ENCODE results near the gene HIPK2. TPM values are rescaled to one million over a fixed set of nuclear protein-coding genes. Genes with fewer than 3 reads are reported as not detected.

HIPK2 gene
- total and polyA plus RNA-seq, 2 of the 4 experiments (the other 2 are of a cell fraction), result 22.0 to 27.1 TPM

DNA sequence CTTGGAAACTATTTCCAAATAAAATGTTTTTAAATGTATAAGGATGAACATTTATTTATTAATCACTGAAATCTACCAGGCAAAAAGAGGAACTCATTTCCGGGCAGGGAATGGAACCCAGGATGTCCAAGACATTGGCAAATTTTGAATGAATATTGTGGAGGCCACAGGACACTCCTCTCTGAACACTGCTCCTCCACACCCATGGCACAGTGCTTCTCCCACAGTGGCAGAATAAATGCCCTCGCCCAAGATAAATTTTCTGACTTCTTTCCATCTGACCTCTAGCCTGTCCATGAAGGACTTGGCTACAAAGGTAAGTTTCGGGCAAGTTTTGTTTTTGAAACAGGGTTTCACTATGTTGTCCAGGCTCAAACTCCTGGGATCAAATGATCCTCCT lies 39.0 kb downstream of the HIPK2 start:
- Histone ChIP-seq H3K9me1 (ENCODE audit: insufficient read depth, low read length) (peaks cover 67% of the 10 kb centered on the region), H2BK20ac (ENCODE audit: low read depth, low read length) (no peak overlapping the region), H4K5ac (ENCODE audit: low read depth, low read length) (no peak overlapping the region), H3K56ac (ENCODE audit: extremely low read depth, insufficient read depth, low read length) (no peak overlapping the region), H2BK5ac (ENCODE audit: low read depth, low read length, poor library complexity, severe bottlenecking) (no peak overlapping the region), H4K91ac (ENCODE audit: insufficient read depth, low read depth, low read length) (no peak overlapping the region), H3K4me1 (ENCODE audit: control insufficient read depth, insufficient read depth, low read length) (peaks cover 51% of the 10 kb centered on the region), H4K20me1 (ENCODE audit: insufficient read depth, low read length) (peaks cover 98% of the 10 kb centered on the region), H3K4me3 (ENCODE audit: insufficient read depth, low read depth, low read length) (no peak overlapping the region), H3K18ac (ENCODE audit: low read depth, low read length) (no peak overlapping the region), H3K4ac (ENCODE audit: low read depth, low read length) (no peak overlapping the region), H3K9ac (ENCODE audit: low read depth, low read length) (no peak overlapping the region), H2AFZ (replicated peaks; ENCODE audit: low read length, poor library complexity) (no peak overlapping the region), H3K27ac (ENCODE audit: insufficient read depth, low read length) (no peak overlapping the region), H3K27me3 (ENCODE audit: control insufficient read depth, insufficient read depth, low read length) (no peaks in the 10 kb centered on the region), H4K8ac (ENCODE audit: low read depth in 2 of 2, low read length in 2 of 2) (no peak overlapping the region), H3K4me2 (ENCODE audit: low read depth, low read length) (no peak overlapping the region), H3K23ac (ENCODE audit: low read depth, low read length) (no peak overlapping the region), H2BK120ac (ENCODE audit: low read depth, low read length) (no peak overlapping the region), H3K14ac (replicated peaks; ENCODE audit: low read depth, low read length) (no peak overlapping the region), H3K36me3 (ENCODE audit: control insufficient read depth, insufficient read depth, low read length) (peaks cover 29% of the 10 kb centered on the region), H3K79me1 (ENCODE audit: low read depth in 1 of 2, low read length in 2 of 2) (peaks cover 24 to 93% of the 10 kb centered on the region in 2 experiments), H2AK9ac (replicated peaks; ENCODE audit: low read depth, low read length, poor library complexity) (no peak overlapping the region), H3K9me3 (ENCODE audit: control insufficient read depth, insufficient read depth, low read length) (no peaks in the 10 kb centered on the region), H2BK15ac (ENCODE audit: low read depth, low read length) (no peak overlapping the region), H2AK5ac (ENCODE audit: low read depth, low read length) (0 out of 2 replicates have a peak overlapping the region, but pooled peaks have one; percentile 1)
- ChIA-PET POLR2A (ENCODE audit: unreplicated experiment) (interaction anchor here (1.0 kb wide), 1 partner anchor 220 kb away, joined by 3 read pairs; no protein-coding TSS in a partner anchor), CTCF (interaction anchor here (1.4 kb wide), 1 partner anchor 14 kb away, joined by 3 read pairs; no protein-coding TSS in a partner anchor)
- TF ChIP-seq FOS (IDR thresholded peaks at IDR 0.05; ENCODE audit: low read depth, low read length), result no peak
- no peak for TF ChIP-seq CTCF (conservative IDR thresholded peaks at IDR 0.05; ENCODE audit: low read depth, low read length)
- intact Hi-C loops (cut with micrococcal nuclease) (no loop called here), in situ Hi-C loops (cut with MboI; ENCODE audit: low sequenced_read_pairs) (no loop called here), dilution Hi-C loops (cut with HindIII; ENCODE audit: low sequenced_read_pairs, unreplicated experiment) (no loop called here)
- ATAC-seq (ENCODE audit: low read depth), result no peak
- no TSS peak for BruUV-seq (replicated peaks)
- no CpG with 5 or more reads among the region's 3 CpGs for WGBS, 2 experiments (ENCODE audit: extremely low coverage in 2 of 2, insufficient read length in 1 of 2)
- no peak for DNase-seq

Data from IMR-90 (cell line).